ENCODE results near the gene ATP6V1C2. TPM values are rescaled to one million over a fixed set of nuclear protein-coding genes. Genes with fewer than 3 reads are reported as not detected.

Gene ATP6V1C2
- polyA plus RNA-seq, 4 donors: 5.5 to 8.0 (median 7.3) TPM

GRCh38 chr2:10732924-10733565, 11.6 kb downstream of the ATP6V1C2 start:
- no peak for DNase-seq (ENCODE audit: low read depth in 4 of 4, low spot score in 3 of 4)

GRCh38 chr2:10733566-10733925, 12.1 kb downstream of the ATP6V1C2 start:
- DNase-seq (ENCODE audit: low read depth in 4 of 4, low spot score in 3 of 4): no peak

GRCh38 chr2:10733980-10734379, 12.6 kb downstream of the ATP6V1C2 start:
- DNase-seq (ENCODE audit: low read depth in 4 of 4, low spot score in 3 of 4): no peak

GRCh38 chr2:10738192-10738591, 16.8 kb downstream of the ATP6V1C2 start:
- no peak for DNase-seq (ENCODE audit: low read depth in 4 of 4, low spot score in 3 of 4)

GRCh38 chr2:10740226-10740625, 18.8 kb downstream of the ATP6V1C2 start:
- DNase-seq (ENCODE audit: low read depth in 4 of 4, low spot score in 3 of 4): no peak

GRCh38 chr2:10741139-10741538, 19.7 kb downstream of the ATP6V1C2 start:
- DNase-seq (ENCODE audit: low read depth in 4 of 4, low spot score in 3 of 4): no peak

GRCh38 chr2:10742666-10743065, 21.2 kb downstream of the ATP6V1C2 start:
- no peak for DNase-seq (ENCODE audit: low read depth in 4 of 4, low spot score in 3 of 4)

GRCh38 chr2:10750610-10751009, 29.2 kb downstream of the ATP6V1C2 start:
- DNase-seq (ENCODE audit: low read depth in 4 of 4, low spot score in 3 of 4): no peak

- DNase-seq (ENCODE audit: low read depth in 4 of 4, low spot score in 3 of 4): no peak
Measured at GRCh38 chr2:10752236-10752635, 30.8 kb downstream of the ATP6V1C2 start.

- no peak for DNase-seq (ENCODE audit: low read depth in 4 of 4, low spot score in 3 of 4)
Measured at GRCh38 chr2:10753156-10753555, 31.7 kb downstream of the ATP6V1C2 start.

GRCh38 chr2:10753876-10754275, 32.4 kb downstream of the ATP6V1C2 start:
- no peak for DNase-seq (ENCODE audit: low read depth in 4 of 4, low spot score in 3 of 4)

GRCh38 chr2:10755621-10756020, 34.2 kb downstream of the ATP6V1C2 start:
- DNase-seq (ENCODE audit: low read depth in 4 of 4, low spot score in 3 of 4): no peak

- DNase-seq (ENCODE audit: low read depth in 4 of 4, low spot score in 3 of 4): no peak
Measured at GRCh38 chr2:10757814-10758286, 36.4 kb downstream of the ATP6V1C2 start.

GRCh38 chr2:10759151-10759714, 37.8 kb downstream of the ATP6V1C2 start:
- DNase-seq (ENCODE audit: low read depth in 4 of 4, low spot score in 3 of 4): no peak

GRCh38 chr2:10760794-10761504, 39.5 kb downstream of the ATP6V1C2 start:
- no peak for DNase-seq (ENCODE audit: low read depth in 4 of 4, low spot score in 3 of 4)

GRCh38 chr2:10761591-10761990, 40.2 kb downstream of the ATP6V1C2 start:
- no peak for DNase-seq (ENCODE audit: low read depth in 4 of 4, low spot score in 3 of 4)

- DNase-seq (ENCODE audit: low read depth in 4 of 4, low spot score in 3 of 4): peak in 2 of 4 donors; percentile 25 to 27
Measured at GRCh38 chr2:10762651-10763460, 41.4 kb downstream of the ATP6V1C2 start.

GRCh38 chr2:10763461-10763800, 42.0 kb downstream of the ATP6V1C2 start:
- no peak for DNase-seq (ENCODE audit: low read depth in 4 of 4, low spot score in 3 of 4)

GRCh38 chr2:10764096-10764785, 42.8 kb downstream of the ATP6V1C2 start:
- DNase-seq (ENCODE audit: low read depth in 4 of 4, low spot score in 3 of 4): no peak

GRCh38 chr2:10764896-10765295, 43.5 kb downstream of the ATP6V1C2 start:
- DNase-seq (ENCODE audit: low read depth in 4 of 4, low spot score in 3 of 4): no peak

- no peak for DNase-seq (ENCODE audit: low read depth in 4 of 4, low spot score in 3 of 4)
Measured at GRCh38 chr2:10765461-10765860, 44.0 kb downstream of the ATP6V1C2 start.
